ENCODE measurements around the gene TMEM61. TPM values are rescaled to one million over a fixed set of nuclear protein-coding genes. Genes with fewer than 3 reads are reported as not detected.

The TMEM61 gene
- total RNA-seq, 1 experiment from 2014 or later, result not detected

DNA sequence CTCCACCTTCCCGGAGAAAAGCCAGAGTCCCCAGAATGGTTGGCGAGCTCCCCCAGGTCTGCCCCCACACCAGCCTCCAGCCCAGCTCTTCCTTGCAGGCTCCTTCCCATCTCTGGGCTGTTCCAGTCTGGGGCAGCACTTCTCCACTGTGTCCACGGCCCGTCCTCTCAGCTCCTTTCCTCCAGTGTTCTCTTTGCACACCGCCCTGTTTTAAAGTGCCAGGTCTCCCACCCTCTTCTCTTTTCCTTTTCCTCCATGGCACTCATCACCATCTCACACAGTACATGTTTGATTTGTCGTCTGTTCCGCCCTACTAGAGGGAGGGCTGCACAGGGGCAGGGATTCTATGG lies 52.8 kb downstream of the TMEM61 start:
- intact Hi-C loops (cut with micrococcal nuclease; ENCODE audit: unreplicated experiment), result no loop called here
- Mint-ChIP-seq H3K4me1 (ENCODE audit: low read depth, unreplicated experiment) (peaks cover 21% of the 10 kb centered on the region), H3K36me3 (ENCODE audit: insufficient read depth, unreplicated experiment) (no peaks in the 10 kb centered on the region), H3K4me3 (ENCODE audit: unreplicated experiment) (no peak overlapping the region), H3K27ac (ENCODE audit: unreplicated experiment) (no peak overlapping the region), H3K9me3 (ENCODE audit: unreplicated experiment) (no peaks in the 10 kb centered on the region), H3K27me3 (ENCODE audit: insufficient read depth, unreplicated experiment) (no peaks in the 10 kb centered on the region)
- peaks cover under 1% of the 10 kb centered on the region; the same call in 1 of the 2 replicates for H3K4me1 ChIP-seq
- H3K27me3 ChIP-seq (replicated peaks; ENCODE audit: control insufficient read depth, insufficient read depth, low read length), result no peaks in the 10 kb centered on the region
- H3K36me3 ChIP-seq (ENCODE audit: control insufficient read depth, insufficient read depth, low read length), result no peaks in the 10 kb centered on the region
- CTCF ChIA-PET, result no interaction called here
- DNase-seq, result no peak
- no peak overlapping the region for H3K4me3 ChIP-seq (ENCODE audit: low read depth, low read length)
- POLR2A ChIA-PET, result no interaction called here
- no TSS peak for BruUV-seq (replicated peaks)
- no peaks in the 10 kb centered on the region for H3K9me3 ChIP-seq
- TF ChIP-seq CTCF (IDR thresholded peaks at IDR 0.05; ENCODE audit: insufficient read depth in 1 of 2, low read depth in 1 of 2, low read length in 1 of 2, severe bottlenecking in 1 of 2, unreplicated experiment in 1 of 2), result no peak

GRCh38 chr1:55034476-55035133 lies 54.2 kb downstream of the TMEM61 start:
- ChIA-PET CTCF (no interaction called here), POLR2A (no interaction called here)
- H3K4me3 Mint-ChIP-seq (ENCODE audit: unreplicated experiment), result no peak overlapping the region
- H3K36me3 Mint-ChIP-seq (ENCODE audit: insufficient read depth, unreplicated experiment), result peaks cover 5% of the 10 kb centered on the region
- Histone ChIP-seq H3K4me1 (peaks cover 9% of the 10 kb centered on the region), H3K36me3 (ENCODE audit: control insufficient read depth, insufficient read depth, low read length) (no peaks in the 10 kb centered on the region), H3K27me3 (replicated peaks; ENCODE audit: control insufficient read depth, insufficient read depth, low read length) (no peaks in the 10 kb centered on the region), H3K9me3 (no peaks in the 10 kb centered on the region), H3K4me3 (ENCODE audit: low read depth, low read length) (no peak overlapping the region)
- no peak for DNase-seq
- H3K27me3 Mint-ChIP-seq (ENCODE audit: insufficient read depth, unreplicated experiment), result no peaks in the 10 kb centered on the region
- TF ChIP-seq CTCF (IDR thresholded peaks at IDR 0.05; ENCODE audit: insufficient read depth in 1 of 2, low read depth in 1 of 2, low read length in 1 of 2, severe bottlenecking in 1 of 2, unreplicated experiment in 1 of 2), result no peak
- no peak overlapping the region for H3K27ac Mint-ChIP-seq (ENCODE audit: unreplicated experiment)
- H3K9me3 Mint-ChIP-seq (ENCODE audit: unreplicated experiment), result no peaks in the 10 kb centered on the region
- intact Hi-C loops (cut with micrococcal nuclease; ENCODE audit: unreplicated experiment), result no loop called here
- peaks cover 27% of the 10 kb centered on the region for H3K4me1 Mint-ChIP-seq (ENCODE audit: low read depth, unreplicated experiment)
- no TSS peak for BruUV-seq (replicated peaks)

GRCh38 chr1:55035904-55036303 lies 55.5 kb downstream of the TMEM61 start:
- no TSS peak for BruUV-seq (replicated peaks)
- no peaks in the 10 kb centered on the region for H3K9me3 Mint-ChIP-seq (ENCODE audit: unreplicated experiment)
- H3K4me3 ChIP-seq (ENCODE audit: low read depth, low read length), result no peak overlapping the region
- H3K27ac Mint-ChIP-seq (ENCODE audit: unreplicated experiment), result no peak overlapping the region
- peak in 1 of 2 experiments; percentile 12 for DNase-seq
- H3K9me3 ChIP-seq, result no peaks in the 10 kb centered on the region
- intact Hi-C loops (cut with micrococcal nuclease; ENCODE audit: unreplicated experiment), result no loop called here
- POLR2A ChIA-PET, result no interaction called here
- no peak for TF ChIP-seq CTCF (IDR thresholded peaks at IDR 0.05; ENCODE audit: insufficient read depth in 1 of 2, low read depth in 1 of 2, low read length in 1 of 2, severe bottlenecking in 1 of 2, unreplicated experiment in 1 of 2)
- CTCF ChIA-PET, result no interaction called here
- no peak overlapping the region for H3K4me3 Mint-ChIP-seq (ENCODE audit: unreplicated experiment)
- no peaks in the 10 kb centered on the region for H3K27me3 ChIP-seq (replicated peaks; ENCODE audit: control insufficient read depth, insufficient read depth, low read length)
- H3K36me3 ChIP-seq (ENCODE audit: control insufficient read depth, insufficient read depth, low read length), result no peaks in the 10 kb centered on the region
- peaks cover 5% of the 10 kb centered on the region for H3K36me3 Mint-ChIP-seq (ENCODE audit: insufficient read depth, unreplicated experiment)
- peaks cover 27% of the 10 kb centered on the region for H3K4me1 Mint-ChIP-seq (ENCODE audit: low read depth, unreplicated experiment)
- no peaks in the 10 kb centered on the region for H3K27me3 Mint-ChIP-seq (ENCODE audit: insufficient read depth, unreplicated experiment)
- H3K4me1 ChIP-seq, result peaks cover 9% of the 10 kb centered on the region
